ENCODE measurements around the gene ACBD3. TPM values are rescaled to one million over a fixed set of nuclear protein-coding genes. Genes with fewer than 3 reads are reported as not detected.

The ACBD3 gene
- total and polyA plus RNA-seq, 4 donors = 13.5 to 51.9 (median 30.5) TPM

- no peak for TF ChIP-seq CTCF (IDR thresholded peaks at IDR 0.05; ENCODE audit: control extremely low read depth, extremely low read depth)
- WGBS, 2 donors = 80 to 88% methylated on average over 3 of the region's 3 CpGs
- Histone ChIP-seq H3K9me3 (ENCODE audit: control insufficient read depth in 4 of 4, insufficient read depth in 3 of 4, low read length in 3 of 4) (no peaks in the 10 kb centered on the region), H3K9ac (ENCODE audit: insufficient read depth in 1 of 2, low read length in 2 of 2) (no peak overlapping the region), H3K27ac (ENCODE audit: low read depth in 1 of 2, low read length in 1 of 2) (no peak overlapping the region), H3K36me3 (ENCODE audit: control insufficient read depth in 4 of 4, insufficient read depth in 4 of 4, low read length in 4 of 4) (no peaks in the 10 kb centered on the region), H3K4me1 (ENCODE audit: control insufficient read depth in 5 of 5, insufficient read depth in 5 of 5, low read length in 5 of 5) (peaks cover 6 to 23% (median 11%) of the 10 kb centered on the region in 5 donors), H3K27me3 (ENCODE audit: control insufficient read depth in 3 of 3, insufficient read depth in 3 of 3, low read length in 2 of 3) (no peaks in the 10 kb centered on the region), H3K4me3 (no peak overlapping the region)
- peak in 1 of 3 donors; percentile 28 for DNase-seq
- ATAC-seq (ENCODE audit: insufficient read depth, low FRiP score) = no peak
Observed at GRCh38 chr1:226107471-226108460, 78.8 kb downstream of the ACBD3 start.

DNA sequence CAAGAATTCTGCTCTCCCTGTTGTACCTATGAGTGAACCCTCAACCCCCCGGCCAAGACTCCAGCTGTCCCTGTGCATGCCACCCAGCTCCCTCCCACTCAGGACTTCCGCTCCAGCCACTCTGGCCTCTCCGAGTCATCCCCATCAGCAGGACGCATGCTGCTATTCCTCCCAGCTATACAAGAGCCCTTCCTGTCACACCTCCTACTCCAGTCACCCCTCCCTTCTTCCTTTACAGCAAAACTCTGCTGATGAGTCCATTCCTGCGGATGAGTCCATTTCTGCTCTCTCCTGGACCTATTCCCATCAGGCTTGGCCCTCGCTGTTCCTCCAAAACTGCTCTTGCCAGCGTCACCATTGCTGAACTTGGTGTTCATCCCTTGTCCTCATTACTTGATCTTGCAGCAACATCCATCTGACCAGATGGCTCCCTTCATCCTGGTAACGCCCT is 81.8 kb downstream of the ACBD3 start:
- no peaks in the 10 kb centered on the region for H3K36me3 ChIP-seq (ENCODE audit: control insufficient read depth in 4 of 4, insufficient read depth in 4 of 4, low read length in 4 of 4)
- TF ChIP-seq CTCF (IDR thresholded peaks at IDR 0.05; ENCODE audit: control extremely low read depth, extremely low read depth) = no peak
- 66 to 83% methylated on average over 8 of the region's 8 CpGs for WGBS, 2 donors

GRCh38 chr1:226100436-226101391 is 85.8 kb downstream of the ACBD3 start:
- no peak overlapping the region for H3K27ac ChIP-seq (ENCODE audit: low read depth in 1 of 2, low read length in 1 of 2)
- H3K9me3 ChIP-seq (ENCODE audit: control insufficient read depth in 4 of 4, insufficient read depth in 3 of 4, low read length in 3 of 4) = no peaks in the 10 kb centered on the region
- 7 to 10% methylated on average over 32 of the region's 32 CpGs for WGBS, 2 donors
- no peak overlapping the region for H3K9ac ChIP-seq (ENCODE audit: insufficient read depth in 1 of 2, low read length in 2 of 2)
- peaks cover 0 to 26% (median 11%) of the 10 kb centered on the region in 3 donors for H3K27me3 ChIP-seq (ENCODE audit: control insufficient read depth in 3 of 3, insufficient read depth in 3 of 3, low read length in 2 of 3)
- H3K4me3 ChIP-seq = peak overlapping the region; percentile 6
- ATAC-seq (ENCODE audit: insufficient read depth, low FRiP score) = no peak
- H3K4me1 ChIP-seq (ENCODE audit: control insufficient read depth in 5 of 5, insufficient read depth in 5 of 5, low read length in 5 of 5) = peaks cover 0 to 10% (median 0%) of the 10 kb centered on the region in 5 donors
- no peak for TF ChIP-seq CTCF (IDR thresholded peaks at IDR 0.05; ENCODE audit: control extremely low read depth, extremely low read depth)
- peak in 1 of 3 donors; percentile 18 for DNase-seq
- H3K36me3 ChIP-seq (ENCODE audit: control insufficient read depth in 4 of 4, insufficient read depth in 4 of 4, low read length in 4 of 4) = no peaks in the 10 kb centered on the region

More for the DNA sequence above, 81.8 kb downstream of the ACBD3 start:
- no peaks in the 10 kb centered on the region for H3K9me3 ChIP-seq (ENCODE audit: control insufficient read depth in 4 of 4, insufficient read depth in 3 of 4, low read length in 3 of 4)
- no peak overlapping the region for H3K4me3 ChIP-seq
- H3K4me1 ChIP-seq (ENCODE audit: control insufficient read depth in 5 of 5, insufficient read depth in 5 of 5, low read length in 5 of 5) = peaks cover 0 to 22% (median 6%) of the 10 kb centered on the region in 5 donors
- H3K27ac ChIP-seq (ENCODE audit: low read depth in 1 of 2, low read length in 1 of 2) = no peak overlapping the region
- DNase-seq = no peak
- no peak overlapping the region for H3K9ac ChIP-seq (ENCODE audit: insufficient read depth in 1 of 2, low read length in 2 of 2)
- H3K27me3 ChIP-seq (ENCODE audit: control insufficient read depth in 3 of 3, insufficient read depth in 3 of 3, low read length in 2 of 3) = peaks cover 0 to 15% (median 11%) of the 10 kb centered on the region in 3 donors
- ATAC-seq (ENCODE audit: insufficient read depth, low FRiP score) = no peak

Data from lung (tissue), 12 donors.